ENCODE results near the gene ZNF800. TPM values are rescaled to one million over a fixed set of nuclear protein-coding genes. Genes with fewer than 3 reads are reported as not detected.

Gene ZNF800
- total and polyA plus RNA-seq, 4 donors, result 4.8 to 15.2 (median 12.8) TPM

GRCh38 chr7:127375631-127376030, 16.9 kb downstream of the ZNF800 start (continued):
- TF ChIP-seq, protein P1, sequence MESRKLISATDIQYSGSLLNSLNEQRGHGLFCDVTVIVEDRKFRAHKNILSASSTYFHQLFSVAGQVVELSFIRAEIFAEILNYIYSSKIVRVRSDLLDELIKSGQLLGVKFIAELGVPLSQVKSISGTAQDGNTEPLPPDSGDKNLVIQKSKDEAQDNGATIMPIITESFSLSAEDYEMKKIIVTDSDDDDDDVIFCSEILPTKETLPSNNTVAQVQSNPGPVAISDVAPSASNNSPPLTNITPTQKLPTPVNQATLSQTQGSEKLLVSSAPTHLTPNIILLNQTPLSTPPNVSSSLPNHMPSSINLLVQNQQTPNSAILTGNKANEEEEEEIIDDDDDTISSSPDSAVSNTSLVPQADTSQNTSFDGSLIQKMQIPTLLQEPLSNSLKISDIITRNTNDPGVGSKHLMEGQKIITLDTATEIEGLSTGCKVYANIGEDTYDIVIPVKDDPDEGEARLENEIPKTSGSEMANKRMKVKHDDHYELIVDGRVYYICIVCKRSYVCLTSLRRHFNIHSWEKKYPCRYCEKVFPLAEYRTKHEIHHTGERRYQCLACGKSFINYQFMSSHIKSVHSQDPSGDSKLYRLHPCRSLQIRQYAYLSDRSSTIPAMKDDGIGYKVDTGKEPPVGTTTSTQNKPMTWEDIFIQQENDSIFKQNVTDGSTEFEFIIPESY (IDR thresholded peaks at IDR 0.05), result no peak
- no peak for TF ChIP-seq EGR1 (IDR thresholded peaks at IDR 0.05; ENCODE audit: low read depth in 2 of 2)
- TF ChIP-seq TAF1 (conservative IDR thresholded peaks at IDR 0.05), result no peak
- no peak for TF ChIP-seq FOXA1 (IDR thresholded peaks at IDR 0.05)

DNA sequence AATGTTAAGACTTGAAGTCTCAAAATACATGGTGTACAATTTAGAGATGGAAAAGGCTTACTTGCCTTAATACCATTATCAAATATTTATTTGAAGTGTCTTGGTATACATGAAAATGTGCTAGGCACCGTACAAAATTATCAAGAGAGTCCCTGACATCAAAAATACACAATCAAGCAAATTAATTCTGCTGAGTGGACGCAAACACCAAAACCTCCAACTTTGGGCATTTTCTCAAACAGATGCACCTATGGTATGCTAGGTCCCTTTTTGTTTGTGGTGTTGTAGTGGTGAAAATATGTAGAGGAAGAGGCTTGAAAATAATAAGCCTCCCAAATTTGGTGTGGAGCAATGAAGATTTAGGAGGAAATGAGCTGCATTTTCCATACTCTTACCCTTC, 24.8 kb downstream of the ZNF800 start:
- TF ChIP-seq HNF4A (conservative IDR thresholded peaks at IDR 0.05) (no peak), YY1 (IDR thresholded peaks at IDR 0.05) (no peak), NR2F2 (IDR thresholded peaks at IDR 0.05) (no peak), MAX (IDR thresholded peaks at IDR 0.05) (no peak), TAF1 (conservative IDR thresholded peaks at IDR 0.05) (no peak), RXRA (IDR thresholded peaks at IDR 0.05) (no peak), EGR1 (IDR thresholded peaks at IDR 0.05; ENCODE audit: low read depth in 2 of 2) (no peak), FOXA1 (IDR thresholded peaks at IDR 0.05) (no peak), RAD21 (IDR thresholded peaks at IDR 0.05) (no peak), JUND (IDR thresholded peaks at IDR 0.05) (no peak), SP1 (IDR thresholded peaks at IDR 0.05) (no peak)
- TF ChIP-seq, protein P2, sequence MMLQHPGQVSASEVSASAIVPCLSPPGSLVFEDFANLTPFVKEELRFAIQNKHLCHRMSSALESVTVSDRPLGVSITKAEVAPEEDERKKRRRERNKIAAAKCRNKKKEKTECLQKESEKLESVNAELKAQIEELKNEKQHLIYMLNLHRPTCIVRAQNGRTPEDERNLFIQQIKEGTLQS (IDR thresholded peaks at IDR 0.05), result no peak
- TF ChIP-seq, protein P1 (IDR thresholded peaks at IDR 0.05), result no peak
- TF ChIP-seq, protein P3, sequence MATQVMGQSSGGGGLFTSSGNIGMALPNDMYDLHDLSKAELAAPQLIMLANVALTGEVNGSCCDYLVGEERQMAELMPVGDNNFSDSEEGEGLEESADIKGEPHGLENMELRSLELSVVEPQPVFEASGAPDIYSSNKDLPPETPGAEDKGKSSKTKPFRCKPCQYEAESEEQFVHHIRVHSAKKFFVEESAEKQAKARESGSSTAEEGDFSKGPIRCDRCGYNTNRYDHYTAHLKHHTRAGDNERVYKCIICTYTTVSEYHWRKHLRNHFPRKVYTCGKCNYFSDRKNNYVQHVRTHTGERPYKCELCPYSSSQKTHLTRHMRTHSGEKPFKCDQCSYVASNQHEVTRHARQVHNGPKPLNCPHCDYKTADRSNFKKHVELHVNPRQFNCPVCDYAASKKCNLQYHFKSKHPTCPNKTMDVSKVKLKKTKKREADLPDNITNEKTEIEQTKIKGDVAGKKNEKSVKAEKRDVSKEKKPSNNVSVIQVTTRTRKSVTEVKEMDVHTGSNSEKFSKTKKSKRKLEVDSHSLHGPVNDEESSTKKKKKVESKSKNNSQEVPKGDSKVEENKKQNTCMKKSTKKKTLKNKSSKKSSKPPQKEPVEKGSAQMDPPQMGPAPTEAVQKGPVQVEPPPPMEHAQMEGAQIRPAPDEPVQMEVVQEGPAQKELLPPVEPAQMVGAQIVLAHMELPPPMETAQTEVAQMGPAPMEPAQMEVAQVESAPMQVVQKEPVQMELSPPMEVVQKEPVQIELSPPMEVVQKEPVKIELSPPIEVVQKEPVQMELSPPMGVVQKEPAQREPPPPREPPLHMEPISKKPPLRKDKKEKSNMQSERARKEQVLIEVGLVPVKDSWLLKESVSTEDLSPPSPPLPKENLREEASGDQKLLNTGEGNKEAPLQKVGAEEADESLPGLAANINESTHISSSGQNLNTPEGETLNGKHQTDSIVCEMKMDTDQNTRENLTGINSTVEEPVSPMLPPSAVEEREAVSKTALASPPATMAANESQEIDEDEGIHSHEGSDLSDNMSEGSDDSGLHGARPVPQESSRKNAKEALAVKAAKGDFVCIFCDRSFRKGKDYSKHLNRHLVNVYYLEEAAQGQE (IDR thresholded peaks at IDR 0.05), result no peak
- peaks cover 0 to 3% (median under 1%) of the 10 kb centered on the region in 4 donors for H3K36me3 ChIP-seq (ENCODE audit: control insufficient read depth in 4 of 4, insufficient read depth in 3 of 4, low read depth in 1 of 4, low read length in 3 of 4)
- no peak overlapping the region for H3K27ac ChIP-seq (ENCODE audit: low read depth in 1 of 2, low read length in 2 of 2)
- no peak for DNase-seq (ENCODE audit: low spot score)
- H3K9me3 ChIP-seq (ENCODE audit: control insufficient read depth in 4 of 4, low read length in 3 of 4), result no peaks in the 10 kb centered on the region
- no peaks in the 10 kb centered on the region for H3K4me1 ChIP-seq (ENCODE audit: control insufficient read depth in 4 of 4, insufficient read depth in 4 of 4, low read length in 3 of 4)
- no peak overlapping the region for H3K4me3 ChIP-seq (ENCODE audit: low read depth in 1 of 3, low read length in 3 of 3)
- 98% methylated on average over 2 of the region's 2 CpGs for WGBS
- H3K9ac ChIP-seq (ENCODE audit: low read depth in 1 of 2, low read length in 2 of 2), result no peak overlapping the region
- H3K27me3 ChIP-seq (ENCODE audit: control insufficient read depth in 4 of 4, insufficient read depth in 4 of 4, low read length in 3 of 4), result no peaks in the 10 kb centered on the region

Data from liver (tissue), 9 donors.